SW480 (cell line): ENCODE results near the gene SLC23A3.
"Not testable (repeated sequence)": the region's sequence is repeated elsewhere in the genome, so short reads cannot be mapped to it uniquely, and the experiment has no call there.

Experiments used
- DNase-seq: peaks from one replicate; pipeline ENCODE4 v3.0.0-alpha.2; 2016; ENCODE audit warnings: low spot score

The SLC23A3 gene

GRCh38 chr2:219204425-219205164 is 34.8 kb upstream of the SLC23A3 start:
- no peak for DNase-seq

- not testable (repeated sequence) for DNase-seq
Measured at GRCh38 chr2:219201331-219201730, 31.5 kb upstream of the SLC23A3 start.

DNA sequence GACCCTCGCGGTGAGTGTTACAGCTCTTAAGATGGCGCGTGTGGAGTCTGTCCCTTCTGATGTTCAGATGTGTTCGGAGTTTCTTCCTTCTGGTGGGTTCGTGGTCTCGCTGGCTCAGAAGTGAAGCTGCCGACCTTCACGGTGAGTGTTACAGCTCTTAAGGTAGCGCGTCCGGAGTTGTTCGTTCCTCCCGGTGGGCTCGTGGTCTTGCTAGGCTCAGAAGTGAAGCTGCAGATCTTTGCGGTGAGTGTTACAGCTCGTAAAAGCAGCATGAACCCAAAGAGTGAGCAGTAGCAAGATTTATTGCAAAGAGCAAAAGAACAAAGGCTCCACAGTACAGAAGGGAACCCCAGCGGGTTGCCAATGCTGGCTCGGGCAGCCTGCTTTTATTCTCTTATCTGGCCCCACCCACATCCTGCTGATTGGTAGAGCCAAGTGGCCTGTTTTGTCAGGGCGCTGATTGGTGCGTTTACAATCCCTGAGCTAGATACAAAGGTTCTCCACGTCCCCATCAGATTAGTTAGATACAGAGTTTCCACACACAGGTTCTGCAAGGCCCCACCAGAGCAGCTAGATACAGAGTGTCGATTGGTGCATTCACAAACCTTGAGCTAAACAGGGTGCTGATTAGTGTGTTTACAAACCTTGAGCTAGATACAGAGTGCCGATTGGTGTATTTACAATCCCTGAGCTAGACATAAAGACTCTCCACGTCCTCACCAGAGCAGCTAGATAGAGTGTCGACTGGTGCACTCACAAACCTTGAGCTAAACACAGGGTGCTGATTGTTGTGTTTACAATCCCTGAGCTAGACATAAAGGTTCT is 30.9 kb upstream of the SLC23A3 start:
- not testable (repeated sequence) for DNase-seq

- no peak for DNase-seq
Measured at GRCh38 chr2:219199470-219200211, 29.8 kb upstream of the SLC23A3 start.

DNA sequence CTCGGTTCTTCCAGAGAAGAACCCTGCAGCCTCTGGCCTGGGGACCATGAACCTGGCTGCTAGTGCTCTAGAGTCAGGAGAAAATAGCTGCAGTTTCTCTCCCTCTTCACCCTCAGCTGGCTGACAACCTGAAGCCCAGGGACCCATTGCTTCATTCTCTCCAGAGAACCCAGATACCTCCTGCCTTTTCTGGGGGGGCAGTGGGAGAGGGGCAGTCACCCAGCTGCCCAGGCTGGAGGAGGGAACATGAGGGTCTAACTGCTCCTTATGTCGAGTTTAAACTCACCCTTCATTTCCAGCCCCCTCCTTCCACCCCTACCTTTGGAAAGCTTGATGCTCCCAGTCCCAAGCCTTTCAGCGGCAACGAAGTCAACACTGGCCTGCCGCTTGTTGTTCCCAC is 29.1 kb upstream of the SLC23A3 start:
- DNase-seq, result no peak

- DNase-seq, result no peak
Measured at GRCh38 chr2:219197388-219197787, 27.6 kb upstream of the SLC23A3 start.

DNA sequence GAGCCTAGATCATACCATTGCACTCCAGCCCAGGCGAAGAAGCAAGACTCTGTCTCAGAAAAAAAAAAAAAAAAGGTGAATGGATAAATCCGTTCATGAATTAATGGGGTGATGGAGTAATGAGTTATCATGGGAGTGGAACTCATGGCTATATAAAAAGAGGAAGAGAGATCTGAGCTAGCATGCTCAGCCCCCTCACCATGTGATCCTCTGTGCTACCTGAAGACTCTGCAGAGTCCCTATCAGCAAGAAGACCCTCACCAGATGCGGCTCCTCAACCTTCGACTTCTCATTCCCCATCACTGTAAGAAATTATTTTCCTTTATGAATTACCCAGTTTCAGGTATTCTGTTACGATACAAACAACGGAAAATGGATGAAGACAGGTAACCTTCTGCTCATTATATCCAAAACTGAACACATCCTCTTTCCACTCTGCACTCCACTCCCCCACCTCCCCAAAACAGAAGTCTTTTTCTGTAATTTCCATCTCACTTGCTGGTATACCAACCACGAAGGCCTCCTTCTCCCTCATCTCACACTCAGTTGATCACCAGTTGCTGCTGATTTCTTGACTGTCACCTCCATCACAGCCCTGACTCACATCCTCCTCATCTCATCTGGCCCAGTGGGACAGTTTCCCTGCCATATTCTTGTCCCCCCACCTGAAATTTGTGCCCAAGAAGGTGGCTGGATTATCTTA is 17.1 kb upstream of the SLC23A3 start:
- no peak for DNase-seq

GRCh38 chr2:219184121-219184520 is 14.3 kb upstream of the SLC23A3 start:
- DNase-seq, result no peak

- no peak for DNase-seq
Measured at GRCh38 chr2:219183151-219183772, 13.4 kb upstream of the SLC23A3 start.

DNA sequence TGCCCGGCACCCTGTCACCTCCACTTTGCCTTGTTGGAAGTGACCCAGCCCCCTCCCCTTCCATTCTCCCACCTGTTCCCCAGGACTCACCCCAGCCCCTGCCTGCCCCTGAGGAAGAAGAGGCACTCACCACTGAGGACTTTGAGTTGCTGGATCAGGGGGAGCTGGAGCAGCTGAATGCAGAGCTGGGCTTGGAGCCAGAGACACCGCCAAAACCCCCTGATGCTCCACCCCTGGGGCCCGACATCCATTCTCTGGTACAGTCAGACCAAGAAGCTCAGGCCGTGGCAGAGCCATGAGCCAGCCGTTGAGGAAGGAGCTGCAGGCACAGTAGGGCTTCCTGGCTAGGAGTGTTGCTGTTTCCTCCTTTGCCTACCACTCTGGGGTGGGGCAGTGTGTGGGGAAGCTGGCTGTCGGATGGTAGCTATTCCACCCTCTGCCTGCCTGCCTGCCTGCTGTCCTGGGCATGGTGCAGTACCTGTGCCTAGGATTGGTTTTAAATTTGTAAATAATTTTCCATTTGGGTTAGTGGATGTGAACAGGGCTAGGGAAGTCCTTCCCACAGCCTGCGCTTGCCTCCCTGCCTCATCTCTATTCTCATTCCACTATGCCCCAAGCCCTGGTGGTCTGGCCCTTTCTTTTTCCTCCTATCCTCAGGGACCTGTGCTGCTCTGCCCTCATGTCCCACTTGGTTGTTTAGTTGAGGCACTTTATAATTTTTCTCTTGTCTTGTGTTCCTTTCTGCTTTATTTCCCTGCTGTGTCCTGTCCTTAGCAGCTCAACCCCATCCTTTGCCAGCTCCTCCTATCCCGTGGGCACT is 12.7 kb upstream of the SLC23A3 start:
- no peak for DNase-seq

- no peak for DNase-seq
Measured at GRCh38 chr2:219181531-219181930, 11.7 kb upstream of the SLC23A3 start.

GRCh38 chr2:219180961-219181360 is 11.1 kb upstream of the SLC23A3 start:
- DNase-seq, result no peak

GRCh38 chr2:219179601-219180465 is 10.0 kb upstream of the SLC23A3 start:
- no peak for DNase-seq

- peak; percentile 34 for DNase-seq
Measured at GRCh38 chr2:219178377-219179175, 8.7 kb upstream of the SLC23A3 start.

DNA sequence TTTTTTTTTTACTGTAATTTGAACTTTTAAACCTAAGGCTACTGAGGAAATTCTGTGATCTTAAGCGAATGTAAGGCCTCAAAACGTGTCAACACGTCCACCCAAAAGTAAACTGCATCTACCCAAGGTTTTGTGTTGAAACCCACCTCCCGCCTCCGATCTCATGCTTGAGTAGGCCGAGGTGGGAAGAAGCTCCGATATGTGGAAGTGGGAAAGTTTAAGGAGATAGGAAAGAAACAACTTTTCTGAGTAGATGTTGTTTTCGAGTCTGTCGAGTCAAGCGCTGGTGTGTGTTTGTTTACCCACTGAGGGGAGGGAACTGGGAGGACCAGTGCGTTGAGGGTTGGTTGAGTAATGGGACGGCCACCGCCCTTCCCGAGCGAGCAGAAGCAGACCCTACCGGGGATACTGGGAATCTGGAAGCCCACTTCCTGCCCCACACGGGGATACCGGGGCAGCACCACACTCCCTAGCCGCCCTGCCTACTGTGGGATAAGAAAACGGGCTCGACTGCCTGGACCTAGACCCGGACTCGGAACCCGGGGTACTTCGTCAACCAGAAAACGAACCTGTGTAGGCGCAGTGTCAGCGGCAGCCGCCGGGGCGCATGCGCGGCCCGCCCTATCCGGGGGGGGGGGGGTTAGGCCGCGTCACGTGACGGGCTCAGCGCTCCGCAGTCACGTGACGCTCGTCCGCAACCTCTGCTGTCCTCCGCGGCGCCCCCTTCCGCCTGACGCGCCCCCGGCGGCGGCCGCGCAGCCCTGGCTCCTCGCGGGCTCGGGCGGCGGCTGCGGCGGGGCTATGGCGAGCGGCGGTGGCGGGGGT is 7.9 kb upstream of the SLC23A3 start, which contains the start of gene RETREG2:
TSS of gene RETREG2 (plus strand) at position 724 of the 825 bp plus-strand sequence. CDS start at position 802, 78 bp downstream.
- peak; percentile 90 for DNase-seq

GRCh38 chr2:219176818-219177551 is 7.2 kb upstream of the SLC23A3 start, which contains the start of gene CNPPD1:
Gene CNPPD1, minus strand, starts transcription at chr2:219176925. Its CDS starts 97 bp downstream, at chr2:219176828.
- peak; percentile 84 for DNase-seq
